DOHH2 (cell line): ENCODE results near the gene PDE8A.

Experiments
- CTCF ChIP-seq: fragments of 200-600 bp; sonication (generic); IDR thresholded peaks from one replicate; pipeline ENCODE4 v1.5.1; 2014; ENCODE audit warnings: antibody characterized with exemption, mild to moderate bottlenecking, low read depth, low read length; ENCODE audit not compliant: poor library complexity, severe bottlenecking
- EZH2phosphoT487 ChIP-seq: fragments of 200-600 bp; sonication (generic); IDR thresholded peaks from 2 replicates; pipeline ENCODE4 v1.6.1; 2017; ENCODE audit warnings: borderline replicate concordance, mild to moderate bottlenecking, antibody characterized with exemption, low read length, moderate library complexity, mixed read lengths

DNA sequence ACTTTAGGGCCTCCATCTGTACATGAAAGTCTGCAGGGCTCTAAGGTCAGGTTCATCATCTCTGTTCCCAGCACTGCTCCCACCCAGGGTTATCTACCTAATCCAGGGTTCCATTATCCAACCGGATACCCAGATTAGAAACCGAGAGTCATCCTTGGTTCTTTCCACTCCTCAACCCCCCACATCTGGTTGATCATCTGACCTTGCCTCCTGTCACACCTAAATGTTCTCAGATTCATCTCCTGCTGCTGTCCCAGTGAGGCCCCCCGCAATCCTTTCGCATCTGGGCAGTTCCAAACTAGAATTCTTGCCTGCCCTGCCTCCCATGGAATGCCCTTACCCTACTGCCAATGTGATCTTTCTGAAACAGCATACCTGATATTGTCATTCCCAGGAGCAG, 136.5 kb downstream of the PDE8A start:
- TF ChIP-seq CTCF = no peak
- no peak for TF ChIP-seq EZH2phosphoT487
